ENCODE measurements around the gene MED19.

Gene MED19

DNA sequence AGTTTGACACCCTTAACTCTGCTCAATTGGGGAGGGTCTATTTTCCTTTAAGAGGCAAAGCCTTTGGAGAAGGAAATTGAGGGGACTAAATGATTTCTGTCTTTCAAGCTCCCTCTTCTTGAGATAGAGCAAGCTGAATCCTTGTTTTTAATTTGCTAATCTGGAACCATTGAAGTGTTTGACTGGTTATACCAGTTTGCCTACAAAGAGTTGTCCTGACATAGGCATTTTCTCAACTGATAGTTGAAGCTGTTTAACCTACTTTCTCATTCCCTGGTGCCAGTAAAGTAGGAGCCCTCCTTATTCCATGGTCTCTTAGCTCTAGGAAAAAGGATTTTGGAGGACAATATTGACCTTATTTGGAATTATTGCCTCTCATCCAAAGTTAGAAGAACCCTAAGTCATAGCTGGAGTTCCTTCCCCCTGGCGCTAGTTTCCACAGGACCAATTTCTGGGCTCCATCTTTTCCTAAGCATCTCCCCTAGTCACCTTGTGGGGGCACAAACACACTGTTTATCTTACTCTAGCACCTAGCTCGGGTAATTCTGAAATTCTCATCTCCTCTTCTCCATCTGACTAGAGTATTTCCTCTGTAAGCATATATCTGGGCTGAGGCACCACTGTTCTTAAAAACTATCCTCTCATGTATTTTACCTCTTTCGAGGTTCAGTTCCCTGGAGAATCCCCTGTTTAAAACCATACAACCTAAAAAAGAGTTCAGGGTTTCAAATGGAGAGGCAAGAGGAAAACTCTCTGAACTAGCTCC lies 36.7 kb downstream of the MED19 start:
- TF ChIP-seq POLR2A (IDR thresholded peaks at IDR 0.05; ENCODE audit: low read depth, low read length), result no peak
- TF ChIP-seq POLR2AphosphoS5 (IDR thresholded peaks at IDR 0.05; ENCODE audit: low read depth, low read length), result no peak
- TF ChIP-seq SPI1 (IDR thresholded peaks at IDR 0.05; ENCODE audit: low read depth, low read length), result no peak
- TF ChIP-seq POU2F2 (IDR thresholded peaks at IDR 0.05; ENCODE audit: low read depth, low read length), result no peak
- no peak for TF ChIP-seq PAX5 (IDR thresholded peaks at IDR 0.05; ENCODE audit: insufficient read depth, low read length, severe bottlenecking)
- TF ChIP-seq TAF1 (IDR thresholded peaks at IDR 0.05; ENCODE audit: low read depth, low read length), result no peak
- FAIRE-seq, result no peak
- DNase-seq (ENCODE audit: insufficient read length, low spot score), result no peak

DNA sequence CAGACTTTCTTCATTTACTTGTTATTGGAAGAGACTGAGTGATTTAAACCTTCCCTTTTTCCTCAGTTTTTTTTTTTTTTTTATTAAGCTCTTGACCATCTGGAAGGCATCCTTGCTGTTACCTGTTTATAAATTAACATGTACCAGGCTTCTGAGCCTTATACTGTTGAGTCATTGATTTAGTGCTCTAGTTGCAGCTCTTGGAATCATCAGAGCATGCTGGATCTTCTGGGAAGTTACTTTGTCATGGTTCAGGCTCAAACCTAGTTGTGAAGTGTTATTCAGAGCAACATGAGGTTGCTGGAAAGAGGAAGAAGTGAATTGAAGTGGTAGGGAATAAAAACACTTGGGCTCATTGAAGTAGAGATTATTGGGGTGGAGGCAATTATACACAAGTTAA lies 37.8 kb downstream of the MED19 start:
- TF ChIP-seq POU2F2 (IDR thresholded peaks at IDR 0.05; ENCODE audit: low read depth, low read length) (no peak), SPI1 (IDR thresholded peaks at IDR 0.05; ENCODE audit: low read depth, low read length) (no peak), TAF1 (IDR thresholded peaks at IDR 0.05; ENCODE audit: low read depth, low read length) (no peak), POLR2A (IDR thresholded peaks at IDR 0.05; ENCODE audit: low read depth, low read length) (no peak), PAX5 (IDR thresholded peaks at IDR 0.05; ENCODE audit: insufficient read depth, low read length, severe bottlenecking) (no peak), POLR2AphosphoS5 (IDR thresholded peaks at IDR 0.05; ENCODE audit: low read depth, low read length) (no peak)
- DNase-seq (ENCODE audit: insufficient read length, low spot score), result no peak
- no peak for FAIRE-seq

DNA sequence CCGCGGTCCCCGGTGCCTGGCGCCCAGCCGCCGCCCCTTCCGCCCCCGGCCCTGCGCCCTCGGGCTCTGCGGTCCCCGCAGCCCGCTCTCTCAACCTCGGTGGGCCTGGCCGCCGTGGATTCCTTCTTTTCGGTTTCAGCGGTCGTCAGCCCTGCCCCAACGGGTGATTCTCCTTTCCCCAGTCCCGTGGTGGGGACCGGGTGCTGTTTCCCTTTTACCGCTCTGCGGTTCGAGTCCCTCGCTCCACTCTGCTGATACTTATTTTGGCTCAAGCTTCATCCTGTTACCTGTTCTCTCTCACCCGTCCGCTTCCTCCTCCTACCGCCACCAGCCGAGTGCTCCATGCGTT lies 43.6 kb downstream of the MED19 start:
- DNase-seq (ENCODE audit: insufficient read length, low spot score) (no peak), FAIRE-seq (peak; percentile 60)
- TF ChIP-seq PAX5 (IDR thresholded peaks at IDR 0.05; ENCODE audit: insufficient read depth, low read length, severe bottlenecking), result no peak
- no peak for TF ChIP-seq POLR2A (IDR thresholded peaks at IDR 0.05; ENCODE audit: low read depth, low read length)
- TF ChIP-seq SPI1 (IDR thresholded peaks at IDR 0.05; ENCODE audit: low read depth, low read length), result no peak
- no peak for TF ChIP-seq TAF1 (IDR thresholded peaks at IDR 0.05; ENCODE audit: low read depth, low read length)
- no peak for TF ChIP-seq POU2F2 (IDR thresholded peaks at IDR 0.05; ENCODE audit: low read depth, low read length)
- no peak for TF ChIP-seq POLR2AphosphoS5 (IDR thresholded peaks at IDR 0.05; ENCODE audit: low read depth, low read length)

DNA sequence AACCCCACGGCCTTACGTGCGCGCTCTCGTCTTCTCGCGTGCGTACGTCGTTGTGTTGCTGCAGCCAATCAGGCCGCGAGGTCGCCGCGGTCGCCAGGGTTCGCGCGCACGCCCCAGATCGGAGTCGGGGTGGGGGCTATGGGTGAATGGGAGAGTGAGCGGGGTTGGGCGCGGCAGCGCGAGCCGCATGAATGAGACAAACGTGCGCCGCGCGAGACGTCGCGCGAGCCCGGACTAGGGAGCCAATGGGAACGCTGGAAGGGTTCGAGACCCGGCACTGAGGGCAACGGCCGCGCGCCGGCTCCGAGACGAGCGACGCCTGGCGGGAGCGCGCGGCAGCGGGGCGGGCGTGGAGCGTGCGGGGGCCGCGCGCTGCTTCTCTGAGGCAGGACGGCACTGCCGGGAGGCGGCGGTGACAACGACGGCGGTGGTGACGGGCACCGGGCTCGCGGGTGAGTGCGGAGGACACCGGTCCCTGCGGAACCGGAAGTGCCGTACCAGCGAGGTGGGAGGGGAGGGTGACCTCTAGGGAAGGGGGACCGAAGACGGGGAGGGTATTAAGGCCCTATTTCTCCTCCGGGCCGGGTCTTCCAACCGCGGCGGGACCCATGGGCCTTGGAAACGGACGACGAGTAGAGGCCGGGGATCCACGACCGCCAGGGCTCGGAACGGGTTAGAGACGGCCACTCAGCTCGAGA lies 44.1 kb downstream of the MED19 start, which contains the start of gene ZDHHC5:
ZDHHC5 (plus strand) TSS at position 379 of the 698 bp plus-strand sequence. CDS start 4,977 bp downstream, outside the sequence.
- FAIRE-seq (peak; percentile 99), DNase-seq (ENCODE audit: insufficient read length, low spot score) (peak; percentile 95)
- peak; percentile 2 for TF ChIP-seq PAX5 (IDR thresholded peaks at IDR 0.05; ENCODE audit: insufficient read depth, low read length, severe bottlenecking)
- peak; percentile 39; the same call in 1 of the 2 replicates for TF ChIP-seq POU2F2 (IDR thresholded peaks at IDR 0.05; ENCODE audit: low read depth, low read length)
- TF ChIP-seq POLR2AphosphoS5 (IDR thresholded peaks at IDR 0.05; ENCODE audit: low read depth, low read length), result peak; percentile 73; the same call in 1 of the 2 replicates
- TF ChIP-seq POLR2A (IDR thresholded peaks at IDR 0.05; ENCODE audit: low read depth, low read length), result peak; percentile 92
- TF ChIP-seq TAF1 (IDR thresholded peaks at IDR 0.05; ENCODE audit: low read depth, low read length), result peak; percentile 83
- TF ChIP-seq SPI1 (IDR thresholded peaks at IDR 0.05; ENCODE audit: low read depth, low read length), result no peak

DNA sequence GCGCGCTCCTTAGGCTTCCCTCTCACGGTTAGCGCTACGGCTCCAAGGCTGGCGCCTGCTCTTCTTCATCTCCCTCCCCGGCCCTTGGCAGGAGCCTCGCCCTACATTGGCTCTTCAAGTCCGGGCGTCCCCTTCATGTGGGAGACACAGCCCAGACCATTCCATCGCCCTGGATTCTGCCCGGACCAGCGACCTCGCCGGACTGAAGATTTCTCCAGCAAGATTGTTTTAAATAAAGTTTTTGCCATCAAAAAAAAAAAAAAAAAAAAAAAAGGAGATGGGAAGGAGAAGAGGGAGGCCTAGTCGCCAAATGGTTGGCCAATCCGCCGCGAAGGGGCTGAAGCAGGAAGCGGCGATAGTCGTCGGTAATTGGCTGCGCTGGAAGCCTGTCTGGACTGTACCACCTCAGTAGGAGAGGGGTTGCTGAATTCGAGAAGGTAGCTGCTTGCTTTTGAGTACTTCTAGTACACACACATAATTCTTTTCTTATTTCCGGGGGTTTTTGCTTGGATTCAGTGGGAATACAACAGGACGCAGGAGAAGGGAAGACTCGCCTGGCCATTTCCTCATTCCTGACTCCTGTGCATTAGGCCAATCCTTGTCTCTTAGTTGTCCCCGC lies 44.8 kb downstream of the MED19 start:
- no peak for TF ChIP-seq POLR2AphosphoS5 (IDR thresholded peaks at IDR 0.05; ENCODE audit: low read depth, low read length)
- peak; percentile 76 for TF ChIP-seq SPI1 (IDR thresholded peaks at IDR 0.05; ENCODE audit: low read depth, low read length)
- peak; percentile 82 for DNase-seq (ENCODE audit: insufficient read length, low spot score)
- no peak for FAIRE-seq

DNA sequence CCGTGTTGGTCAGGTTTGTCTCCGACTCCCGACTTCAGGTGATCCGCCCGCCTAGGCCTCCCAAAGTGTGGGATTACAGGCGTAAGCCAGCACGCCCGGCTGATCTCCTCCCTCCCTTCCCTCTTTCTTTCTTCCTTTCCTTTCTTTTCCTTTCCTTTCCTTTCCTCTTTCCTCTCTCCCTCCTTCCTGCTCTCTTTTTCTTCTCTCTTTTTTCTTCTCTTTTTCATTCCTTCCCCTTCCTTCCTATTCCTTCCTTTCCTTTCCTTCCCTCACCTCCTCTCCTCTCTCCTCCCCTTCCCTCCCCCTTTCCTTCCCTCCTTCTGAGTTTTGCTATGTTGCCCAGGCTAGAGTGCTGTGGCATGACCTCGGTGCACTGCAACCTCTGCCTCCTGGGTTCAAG lies 48.0 kb downstream of the MED19 start:
- TF ChIP-seq TAF1 (IDR thresholded peaks at IDR 0.05; ENCODE audit: low read depth, low read length), result no peak
- no peak for TF ChIP-seq POU2F2 (IDR thresholded peaks at IDR 0.05; ENCODE audit: low read depth, low read length)
- no peak for TF ChIP-seq POLR2A (IDR thresholded peaks at IDR 0.05; ENCODE audit: low read depth, low read length)
- TF ChIP-seq SPI1 (IDR thresholded peaks at IDR 0.05; ENCODE audit: low read depth, low read length), result no peak
- no peak for TF ChIP-seq PAX5 (IDR thresholded peaks at IDR 0.05; ENCODE audit: insufficient read depth, low read length, severe bottlenecking)
- no peak for TF ChIP-seq POLR2AphosphoS5 (IDR thresholded peaks at IDR 0.05; ENCODE audit: low read depth, low read length)
- DNase-seq (ENCODE audit: insufficient read length, low spot score) (no peak), FAIRE-seq (no peak)

DNA sequence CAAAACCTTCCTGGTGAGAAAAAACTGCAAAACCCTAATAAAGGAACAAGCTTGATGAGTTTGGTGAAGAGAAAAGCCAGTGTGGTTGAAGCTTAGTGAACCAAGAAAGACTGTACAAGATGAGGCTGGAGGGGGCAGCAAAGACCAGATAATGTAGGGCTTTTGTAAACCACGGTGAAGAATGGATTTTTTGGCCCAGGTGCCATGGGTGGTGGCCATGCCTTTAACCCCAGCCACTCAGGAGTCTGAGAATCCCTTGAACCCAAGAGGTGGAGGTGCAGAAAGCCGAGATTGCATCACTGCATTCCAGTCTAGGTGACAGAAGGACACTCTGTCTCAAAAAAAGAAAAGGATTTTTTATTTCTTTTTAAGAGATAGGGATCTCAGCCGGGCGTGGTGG lies 49.1 kb downstream of the MED19 start:
- no peak for FAIRE-seq
- no peak for DNase-seq (ENCODE audit: insufficient read length, low spot score)
- TF ChIP-seq SPI1 (IDR thresholded peaks at IDR 0.05; ENCODE audit: low read depth, low read length) (no peak), TAF1 (IDR thresholded peaks at IDR 0.05; ENCODE audit: low read depth, low read length) (no peak), POLR2A (IDR thresholded peaks at IDR 0.05; ENCODE audit: low read depth, low read length) (no peak)

DNA sequence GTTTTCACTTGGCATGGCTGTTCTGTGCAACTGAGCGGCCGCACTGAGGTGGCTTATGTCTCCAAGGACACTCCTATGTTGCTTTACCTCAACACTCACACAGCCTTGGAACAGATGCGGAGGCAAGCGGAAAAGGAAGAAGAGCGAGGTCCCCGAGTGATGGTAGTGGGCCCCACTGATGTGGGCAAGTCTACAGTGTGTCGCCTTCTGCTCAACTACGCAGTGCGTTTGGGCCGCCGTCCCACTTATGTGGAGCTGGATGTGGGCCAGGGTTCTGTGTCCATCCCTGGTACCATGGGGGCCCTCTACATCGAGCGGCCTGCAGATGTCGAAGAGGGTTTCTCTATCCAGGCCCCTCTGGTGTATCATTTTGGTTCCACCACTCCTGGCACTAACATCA lies 52.3 kb downstream of the MED19 start:
- DNase-seq (ENCODE audit: insufficient read length, low spot score) (no peak), FAIRE-seq (no peak)

DNA sequence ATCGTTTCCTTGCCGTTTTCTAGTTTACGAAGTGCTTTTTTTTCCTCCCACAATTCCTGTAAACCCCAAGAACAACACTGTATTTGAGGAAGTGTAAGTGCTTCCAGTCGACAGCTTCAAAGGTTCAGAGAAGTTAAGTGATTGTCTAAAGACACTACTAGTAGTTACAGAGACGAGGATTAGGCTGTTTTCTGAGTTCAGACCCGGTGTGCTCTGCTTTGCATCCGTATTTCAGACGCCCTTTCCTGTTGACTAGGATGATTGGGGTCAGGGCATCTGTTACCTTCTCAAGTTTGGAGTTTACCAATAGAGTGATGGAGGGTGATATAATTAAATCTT lies 54.0 kb downstream of the MED19 start:
- FAIRE-seq, result no peak

More for the DNA sequence above, 52.3 kb downstream of the MED19 start:
- TF ChIP-seq PAX5 (IDR thresholded peaks at IDR 0.05; ENCODE audit: insufficient read depth, low read length, severe bottlenecking), result no peak

More for the DNA sequence above, 54.0 kb downstream of the MED19 start:
- DNase-seq (ENCODE audit: insufficient read length, low spot score), result no peak
- TF ChIP-seq POLR2AphosphoS5 (IDR thresholded peaks at IDR 0.05; ENCODE audit: low read depth, low read length), result no peak
- peak; percentile 64 for TF ChIP-seq SPI1 (IDR thresholded peaks at IDR 0.05; ENCODE audit: low read depth, low read length)
